Naive thymus-derived CD4-positive, alpha-beta T cell (primary cell): ENCODE measurements around the gene KRTAP10-5. TPM values are rescaled to one million over a fixed set of nuclear protein-coding genes. Genes with fewer than 3 reads are reported as not detected.
"Not testable (repeated sequence)": the region's sequence is repeated elsewhere in the genome, so short reads cannot be mapped to it uniquely, and the experiment has no call there.

Experiments used
- ATAC-seq: fragments of 150-1000 bp; cut with Tn5 transposase; 2 replicates; pipeline ENCODE4 v1.10.0; 2021; ENCODE audit warnings: mild to moderate bottlenecking, moderate library complexity
- CTCF ChIA-PET: fragments of 350-600 bp; sonication (Branson Sonifier 250); formaldehyde crosslinking; loops from one replicate; lab custom pipeline; 2021; ENCODE audit warnings: antibody characterized with exemption; lab: Charles Lee
- POLR2A ChIA-PET: fragments of 350-600 bp; sonication (Branson Sonifier 250); formaldehyde crosslinking; loops from one replicate; lab custom pipeline; 2021; ENCODE audit warnings: antibody characterized with exemption, inconsistent platforms; lab: Charles Lee
- DNase-seq, 9 donors: peaks; one replicate each; pipeline versions ENCODE4 v3.0.0 to v3.0.0-alpha.2; 2020 to 2022; ENCODE audit warnings: mixed read lengths in 1 of 9
- H3K27ac ChIP-seq: one replicate; pipeline ENCODE4 v1.7.0; 2013; ENCODE audit warnings: mild to moderate bottlenecking, low read depth, low read length, moderate library complexity
- H3K27me3 ChIP-seq, 2 donors: one replicate each; pipeline ENCODE4 v1.7.0; 2013; ENCODE audit warnings: low read length in 2 of 2, mild to moderate bottlenecking in 2 of 2, moderate library complexity in 2 of 2; ENCODE audit not compliant: control insufficient read depth in 2 of 2, insufficient read depth in 2 of 2
- H3K36me3 ChIP-seq, 3 experiments: 1 replicate in 2 of 3; 2 replicates in 1 of 3; pipeline ENCODE4 v1.7.0; 2013; ENCODE audit warnings: low read length in 3 of 3, mild to moderate bottlenecking in 3 of 3, moderate library complexity in 1 of 3; ENCODE audit not compliant: insufficient read depth in 3 of 3, control insufficient read depth in 2 of 3
- H3K4me1 ChIP-seq, 2 donors: one replicate each; pipeline ENCODE4 v1.7.0; 2013; ENCODE audit warnings: low read length in 2 of 2, mild to moderate bottlenecking in 2 of 2, moderate library complexity in 1 of 2; ENCODE audit not compliant: control insufficient read depth in 2 of 2, insufficient read depth in 2 of 2
- H3K4me3 ChIP-seq: 2 replicates; pipeline ENCODE4 v1.7.0; 2013; ENCODE audit warnings: mild to moderate bottlenecking, low read length
- H3K9me3 ChIP-seq, 3 experiments: 1 replicate in 2 of 3; 2 replicates in 1 of 3; pipeline ENCODE4 v1.7.0; 2013; ENCODE audit warnings: low read length in 3 of 3; ENCODE audit not compliant: control insufficient read depth in 2 of 3
- H3K27ac Mint-ChIP-seq, 9 donors: one replicate each; pipeline ENCODE4 v1.8.0; 2020 to 2022; ENCODE audit warnings: mixed read lengths in 9 of 9, mild to moderate bottlenecking in 8 of 9, moderate library complexity in 5 of 9, inconsistent platforms in 2 of 9
- H3K27me3 Mint-ChIP-seq, 5 donors: one replicate each; pipeline ENCODE4 v1.8.0; 2021 to 2022; ENCODE audit warnings: mixed read lengths in 5 of 5, mild to moderate bottlenecking in 1 of 5
- H3K36me3 Mint-ChIP-seq, 5 donors: one replicate each; pipeline ENCODE4 v1.8.0; 2020 to 2022; ENCODE audit warnings: mixed read lengths in 5 of 5, mild to moderate bottlenecking in 3 of 5, inconsistent platforms in 1 of 5
- H3K4me1 Mint-ChIP-seq, 7 donors: one replicate each; pipeline ENCODE4 v1.8.0; 2020 to 2022; ENCODE audit warnings: mixed read lengths in 7 of 7, mild to moderate bottlenecking in 3 of 7, inconsistent platforms in 1 of 7
- H3K4me3 Mint-ChIP-seq, 10 donors: one replicate each; pipeline ENCODE4 v1.8.0; 2020 to 2022; ENCODE audit warnings: mild to moderate bottlenecking in 10 of 10, mixed read lengths in 10 of 10, moderate library complexity in 6 of 10, inconsistent platforms in 2 of 10
- H3K9me3 Mint-ChIP-seq, 11 donors: one replicate each; pipeline ENCODE4 v1.8.0; 2020 to 2022; ENCODE audit warnings: mixed read lengths in 11 of 11, mild to moderate bottlenecking in 4 of 11, inconsistent platforms in 1 of 11, moderate library complexity in 1 of 11
- intact Hi-C, 2 donors: fragments of 100-400 bp; cut with micrococcal nuclease; formaldehyde crosslinking; loops; one replicate each; pipeline ENCODE4 v1.15.1; 2023
- polyA plus RNA-seq, 2 donors: library from polyadenylated mRNA; unstranded; fragments of 300-500 nt; fragmentation: Illumina TruSeq; gene quantifications; one replicate each; pipeline ENCODE4 v1.2.3, GENCODE V29; 2021
- total RNA-seq, 6 experiments: library from RNA in 5 of 6; stranded (reverse) in 5 of 6; gene quantifications; 1 replicate in 5 of 6; 2 replicates in 1 of 6; pipeline ENCODE4 v1.2.3 and lab custom pipeline; 2021 to 2026

The KRTAP10-5 gene
- total and polyA plus RNA-seq, 7 experiments from 2014 or later: not detected

DNA sequence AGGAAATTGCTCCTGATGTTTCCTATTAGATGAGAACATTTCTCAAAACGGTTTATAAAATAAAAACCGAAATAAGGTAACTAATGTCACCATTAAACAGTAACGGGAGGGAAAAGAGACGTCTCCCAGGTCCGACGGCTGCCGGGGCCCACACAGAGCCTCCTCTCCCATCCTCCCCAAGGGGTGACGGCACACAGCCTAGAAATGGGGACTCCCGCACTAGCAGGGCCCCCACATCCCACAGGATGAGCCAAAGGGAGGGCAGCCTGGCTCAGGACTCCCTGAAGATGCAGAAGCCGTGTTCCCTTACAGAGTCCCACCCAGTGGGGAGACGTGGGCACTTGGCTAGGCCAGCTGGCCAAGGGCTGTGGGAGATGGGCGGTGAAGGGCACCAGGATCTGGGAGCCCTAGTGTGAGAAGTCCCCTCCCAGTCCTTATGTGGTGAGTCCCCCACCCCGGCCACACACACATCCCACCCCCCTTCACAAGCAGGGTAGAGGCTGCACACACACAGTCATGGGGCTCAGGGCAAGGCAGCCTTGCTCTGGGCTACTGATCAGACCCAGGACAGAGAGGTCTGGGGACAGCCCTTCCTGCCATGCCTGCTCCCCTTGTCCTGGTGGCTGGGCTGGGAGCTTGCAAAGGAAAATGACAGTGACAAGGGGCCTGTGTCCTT, 25.1 kb downstream of the KRTAP10-5 start:
- peak overlapping the region in 1 of 9 donors; percentile 34 for H3K27ac Mint-ChIP-seq
- ATAC-seq (no peak), DNase-seq (no peak)
- Histone ChIP-seq H3K9me3 (peaks cover 0 to 10% (median 0%) of the 10 kb centered on the region in 3 experiments), H3K27ac (no peak overlapping the region), H3K4me3 (no peak overlapping the region), H3K36me3 (no peaks in the 10 kb centered on the region), H3K27me3 (no peaks in the 10 kb centered on the region), H3K4me1 (no peaks in the 10 kb centered on the region)
- POLR2A ChIA-PET: no interaction called here
- intact Hi-C loops: no loop called here
- CTCF ChIA-PET: no interaction called here
- peaks cover 0 to 21% (median 2%) of the 10 kb centered on the region in 5 donors for H3K27me3 Mint-ChIP-seq
- peaks cover 0 to 19% (median 10%) of the 10 kb centered on the region in 5 donors for H3K36me3 Mint-ChIP-seq
- no peak overlapping the region for H3K4me3 Mint-ChIP-seq
- H3K4me1 Mint-ChIP-seq: peaks cover 0 to 5% (median 0%) of the 10 kb centered on the region in 7 donors
- H3K9me3 Mint-ChIP-seq: peaks cover under 1 to 46% (median 15%) of the 10 kb centered on the region in 11 donors

DNA sequence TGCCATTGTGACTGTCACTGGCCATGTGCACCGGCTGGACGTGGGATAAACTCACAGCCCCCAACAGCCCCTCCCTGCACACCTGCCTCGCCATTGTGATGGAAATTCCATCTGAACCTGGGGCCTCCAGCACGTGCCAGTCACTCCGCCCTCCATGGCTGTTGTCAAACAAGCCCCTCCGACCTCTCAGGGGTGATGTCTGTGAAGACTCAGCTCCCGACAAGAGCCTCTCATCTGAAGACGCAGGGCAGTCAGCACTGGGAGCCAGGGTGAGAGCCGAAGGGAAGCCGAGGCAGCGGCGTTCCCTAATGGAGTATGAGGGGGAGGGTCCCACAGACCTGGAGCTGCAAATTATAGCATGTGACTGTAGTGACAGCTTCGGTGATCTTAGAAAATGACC, 27.7 kb downstream of the KRTAP10-5 start:
- Histone ChIP-seq H3K4me1 (peaks cover 7 to 11% of the 10 kb centered on the region in 2 donors), H3K36me3 (no peaks in the 10 kb centered on the region), H3K4me3 (no peak overlapping the region), H3K27me3 (no peaks in the 10 kb centered on the region), H3K9me3 (peaks cover 0 to 10% (median 0%) of the 10 kb centered on the region in 3 experiments), H3K27ac (no peak overlapping the region)
- H3K4me1 Mint-ChIP-seq: peaks cover 8 to 22% (median 18%) of the 10 kb centered on the region in 7 donors
- DNase-seq: no peak
- H3K4me3 Mint-ChIP-seq: no peak overlapping the region
- H3K27me3 Mint-ChIP-seq: peaks cover 0 to 8% (median 0%) of the 10 kb centered on the region in 5 donors
- intact Hi-C loops: no loop called here
- ChIA-PET POLR2A (no interaction called here), CTCF (no interaction called here)
- H3K36me3 Mint-ChIP-seq: peaks cover 4 to 28% (median 16%) of the 10 kb centered on the region in 5 donors
- H3K9me3 Mint-ChIP-seq: peaks cover 1 to 36% (median 11%) of the 10 kb centered on the region in 11 donors
- no peak for ATAC-seq
- H3K27ac Mint-ChIP-seq: no peak overlapping the region

GRCh38 chr21:44552136-44552535, 28.3 kb downstream of the KRTAP10-5 start:
- no peak overlapping the region for H3K4me3 ChIP-seq
- H3K27me3 Mint-ChIP-seq: peaks cover 0 to 8% (median 0%) of the 10 kb centered on the region in 5 donors
- peaks cover 13 to 15% of the 10 kb centered on the region in 2 donors for H3K4me1 ChIP-seq
- ATAC-seq: no peak
- H3K4me3 Mint-ChIP-seq: no peak overlapping the region
- H3K27ac ChIP-seq: no peak overlapping the region
- H3K27ac Mint-ChIP-seq: no peak overlapping the region
- peaks cover 0 to 10% (median 2%) of the 10 kb centered on the region in 3 experiments for H3K9me3 ChIP-seq
- no peaks in the 10 kb centered on the region for H3K36me3 ChIP-seq
- H3K36me3 Mint-ChIP-seq: peaks cover 10 to 32% (median 21%) of the 10 kb centered on the region in 5 donors
- CTCF ChIA-PET: no interaction called here
- no peak for DNase-seq
- intact Hi-C loops: no loop called here
- H3K9me3 Mint-ChIP-seq: peaks cover 5 to 41% (median 17%) of the 10 kb centered on the region in 11 donors
- H3K4me1 Mint-ChIP-seq: peaks cover 14 to 27% (median 23%) of the 10 kb centered on the region in 7 donors
- H3K27me3 ChIP-seq: no peaks in the 10 kb centered on the region
- POLR2A ChIA-PET: no interaction called here

DNA sequence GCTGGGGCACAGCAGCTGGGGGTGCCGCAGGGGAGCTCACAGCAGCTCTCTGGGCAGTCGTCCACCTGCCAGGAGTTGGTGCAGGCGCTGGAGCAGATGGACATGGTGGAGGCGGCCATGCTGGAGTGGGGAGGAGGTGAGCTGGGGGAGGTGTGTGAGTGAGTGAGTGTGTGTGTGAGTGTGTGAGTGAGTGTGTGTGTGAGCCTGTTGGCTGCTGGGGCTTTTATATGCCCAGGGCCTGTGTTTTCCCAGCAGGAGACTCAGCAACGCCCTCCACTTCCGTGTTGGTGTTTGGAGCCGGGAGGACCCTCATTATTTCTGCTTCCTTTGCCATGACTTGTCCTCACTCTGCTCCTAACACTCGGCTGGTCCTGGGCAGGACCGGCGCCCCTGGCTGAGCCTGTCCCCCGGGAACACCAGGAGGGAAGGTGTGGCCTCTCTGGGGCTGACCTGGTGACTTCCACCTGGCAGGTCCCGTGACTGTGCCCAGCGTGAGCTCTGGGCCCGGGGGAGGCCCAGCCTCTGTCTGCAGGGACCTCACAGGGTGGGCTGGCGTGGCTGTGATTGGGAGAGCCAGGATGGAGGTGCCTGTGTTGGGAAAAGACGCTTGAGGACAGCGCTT, 29.0 kb downstream of the KRTAP10-5 start, which contains the start of gene KRTAP10-2:
KRTAP10-2 (minus strand) TSS at position 166 of the 622 bp plus-strand sequence; CDS start at position 119, 47 bp downstream.
- Histone ChIP-seq H3K36me3 (no peaks in the 10 kb centered on the region), H3K4me3 (no peak within 1 kb of the TSS), H3K27me3 (no peaks in the 10 kb centered on the region), H3K4me1 (peaks cover 15 to 19% of the 10 kb centered on the region in 2 donors), H3K27ac (no peak within 1 kb of the TSS), H3K9me3 (peaks cover 4 to 14% (median 8%) of the 10 kb centered on the region in 3 experiments)
- peaks cover 0 to 8% (median 0%) of the 10 kb centered on the region in 5 donors for H3K27me3 Mint-ChIP-seq
- ChIA-PET POLR2A (no interaction called here), CTCF (no interaction called here)
- H3K27ac Mint-ChIP-seq: no peak within 1 kb of the TSS
- peaks cover 12 to 48% (median 24%) of the 10 kb centered on the region in 11 donors for H3K9me3 Mint-ChIP-seq
- intact Hi-C loops: no loop called here
- peaks cover 16 to 34% (median 30%) of the 10 kb centered on the region in 7 donors for H3K4me1 Mint-ChIP-seq
- DNase-seq: no peak
- no peak within 1 kb of the TSS for H3K4me3 Mint-ChIP-seq
- no peak for ATAC-seq
- H3K36me3 Mint-ChIP-seq: peaks cover 17 to 39% (median 28%) of the 10 kb centered on the region in 5 donors

DNA sequence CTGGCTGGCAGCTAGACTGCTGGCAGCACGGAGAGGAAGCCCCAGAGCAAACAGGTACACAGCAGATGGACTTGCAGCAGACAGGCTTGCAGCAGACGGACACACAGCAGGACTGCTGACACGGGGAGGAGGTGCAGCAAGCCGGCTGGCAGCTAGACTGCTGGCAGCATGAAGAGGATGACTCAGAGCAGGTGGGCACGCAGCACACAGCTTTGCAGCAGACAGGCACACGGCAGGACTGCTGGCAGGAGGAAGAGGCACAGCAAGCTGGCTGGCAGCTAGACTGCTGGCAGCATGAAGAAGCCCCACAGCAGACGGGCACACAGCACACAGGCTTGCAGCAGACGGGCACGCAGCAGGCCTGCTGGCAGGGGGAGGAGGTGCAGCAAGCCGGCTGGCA, 29.6 kb downstream of the KRTAP10-5 start:
- Mint-ChIP-seq H3K36me3 (peaks cover 17 to 39% (median 28%) of the 10 kb centered on the region in 5 donors), H3K9me3 (peaks cover 12 to 53% (median 24%) of the 10 kb centered on the region in 11 donors), H3K4me1 (peaks cover 16 to 34% (median 30%) of the 10 kb centered on the region in 7 donors), H3K27ac (no peak overlapping the region), H3K27me3 (peaks cover 0 to 8% (median 0%) of the 10 kb centered on the region in 5 donors), H3K4me3 (no peak overlapping the region)
- ChIA-PET POLR2A (no interaction called here), CTCF (no interaction called here)
- Histone ChIP-seq H3K9me3 (peaks cover 5 to 18% (median 8%) of the 10 kb centered on the region in 3 experiments), H3K4me1 (peaks cover 15 to 19% of the 10 kb centered on the region in 2 donors), H3K27me3 (no peaks in the 10 kb centered on the region), H3K4me3 (no peak overlapping the region), H3K36me3 (no peaks in the 10 kb centered on the region), H3K27ac (no peak overlapping the region)
- ATAC-seq: no peak
- intact Hi-C loops: no loop called here
- DNase-seq: no peak

GRCh38 chr21:44550285-44550684, 30.1 kb downstream of the KRTAP10-5 start:
- intact Hi-C loops, H3K36me3 ChIP-seq, ATAC-seq, H3K27ac ChIP-seq, H3K4me3 ChIP-seq, CTCF ChIA-PET, H3K27me3 ChIP-seq, H3K27ac Mint-ChIP-seq, POLR2A ChIA-PET, H3K27me3 Mint-ChIP-seq, H3K4me3 Mint-ChIP-seq, DNase-seq: not testable (repeated sequence)
- Mint-ChIP-seq H3K36me3 (peaks cover 22 to 43% (median 30%) of the 10 kb centered on the region in 5 donors), H3K9me3 (peaks cover 12 to 56% (median 28%) of the 10 kb centered on the region in 11 donors), H3K4me1 (peaks cover 16 to 34% (median 30%) of the 10 kb centered on the region in 7 donors)
- H3K9me3 ChIP-seq: peaks cover 5 to 18% (median 8%) of the 10 kb centered on the region in 3 experiments
- H3K4me1 ChIP-seq: peaks cover 15 to 19% of the 10 kb centered on the region in 2 donors
